ENCODE measurements around the gene DNAJC8.
A peak's percentile ranks its signal among the peaks of the same experiment; 100 is the strongest.

DNAJC8 gene

GRCh38 chr1:28163496-28164161, 69.2 kb downstream of the DNAJC8 start:
- Mint-ChIP-seq H3K36me3 (ENCODE audit: low read depth) (no peaks in the 10 kb centered on the region), H3K27ac (peak overlapping the region in 2 of 3 experiments; percentile 60 to 83), H3K4me1 (peaks cover 22% of the 10 kb centered on the region), H3K27me3 (ENCODE audit: low read depth) (peaks cover 5% of the 10 kb centered on the region), H3K9me3 (no peaks in the 10 kb centered on the region), H3K4me3 (no peak overlapping the region)
- TF ChIP-seq CTCF (IDR thresholded peaks at IDR 0.05; ENCODE audit: unreplicated experiment in 3 of 3) = no peak

GRCh38 chr1:28162151-28162550, 70.7 kb downstream of the DNAJC8 start:
- no peaks in the 10 kb centered on the region for H3K36me3 Mint-ChIP-seq (ENCODE audit: low read depth)
- no peak overlapping the region for H3K4me3 Mint-ChIP-seq
- no peaks in the 10 kb centered on the region for H3K9me3 Mint-ChIP-seq
- TF ChIP-seq CTCF (IDR thresholded peaks at IDR 0.05; ENCODE audit: unreplicated experiment in 3 of 3) = no peak
- no peak overlapping the region for H3K27ac Mint-ChIP-seq
- peaks cover 22% of the 10 kb centered on the region for H3K4me1 Mint-ChIP-seq
- H3K27me3 Mint-ChIP-seq (ENCODE audit: low read depth) = peaks cover 5% of the 10 kb centered on the region

- TF ChIP-seq CTCF (IDR thresholded peaks at IDR 0.05; ENCODE audit: unreplicated experiment in 3 of 3) = no peak
- no peaks in the 10 kb centered on the region for H3K9me3 Mint-ChIP-seq
- H3K4me3 Mint-ChIP-seq = no peak overlapping the region
- H3K27ac Mint-ChIP-seq = no peak overlapping the region
- H3K36me3 Mint-ChIP-seq (ENCODE audit: low read depth) = no peaks in the 10 kb centered on the region
- peaks cover 5% of the 10 kb centered on the region for H3K27me3 Mint-ChIP-seq (ENCODE audit: low read depth)
- H3K4me1 Mint-ChIP-seq = peaks cover 22% of the 10 kb centered on the region
Measured at GRCh38 chr1:28161751-28162150, 71.1 kb downstream of the DNAJC8 start.

- Mint-ChIP-seq H3K27ac (peak overlapping the region; percentile 40 to 92 (median 77)), H3K9me3 (no peaks in the 10 kb centered on the region), H3K36me3 (ENCODE audit: low read depth) (no peaks in the 10 kb centered on the region), H3K4me1 (peaks cover 22% of the 10 kb centered on the region), H3K27me3 (ENCODE audit: low read depth) (peaks cover 5% of the 10 kb centered on the region), H3K4me3 (no peak overlapping the region)
- no peak for TF ChIP-seq CTCF (IDR thresholded peaks at IDR 0.05; ENCODE audit: unreplicated experiment in 3 of 3)
Measured at GRCh38 chr1:28160782-28161266, 72.0 kb downstream of the DNAJC8 start.

- H3K4me1 Mint-ChIP-seq = peaks cover 22% of the 10 kb centered on the region
- TF ChIP-seq CTCF (IDR thresholded peaks at IDR 0.05; ENCODE audit: unreplicated experiment in 3 of 3) = no peak
- no peaks in the 10 kb centered on the region for H3K36me3 Mint-ChIP-seq (ENCODE audit: low read depth)
- H3K27me3 Mint-ChIP-seq (ENCODE audit: low read depth) = peaks cover 5% of the 10 kb centered on the region
- H3K27ac Mint-ChIP-seq = no peak overlapping the region
- no peaks in the 10 kb centered on the region for H3K9me3 Mint-ChIP-seq
- H3K4me3 Mint-ChIP-seq = no peak overlapping the region
Measured at GRCh38 chr1:28159680-28160079, 73.1 kb downstream of the DNAJC8 start.

- H3K9me3 Mint-ChIP-seq = no peaks in the 10 kb centered on the region
- H3K27ac Mint-ChIP-seq = no peak overlapping the region
- peaks cover 5% of the 10 kb centered on the region for H3K27me3 Mint-ChIP-seq (ENCODE audit: low read depth)
- H3K4me3 Mint-ChIP-seq = no peak overlapping the region
- TF ChIP-seq CTCF (IDR thresholded peaks at IDR 0.05; ENCODE audit: unreplicated experiment in 3 of 3) = no peak
- peaks cover 20% of the 10 kb centered on the region for H3K4me1 Mint-ChIP-seq
- H3K36me3 Mint-ChIP-seq (ENCODE audit: low read depth) = no peaks in the 10 kb centered on the region
Measured at GRCh38 chr1:28159243-28159642, 73.6 kb downstream of the DNAJC8 start.

Data from nephron (organoid).